ENCODE results near the gene SIM1. TPM values are rescaled to one million over a fixed set of nuclear protein-coding genes. Genes with fewer than 3 reads are reported as not detected.

SIM1 gene
- total and polyA plus RNA-seq, 2 of the 8 experiments (the other 6 are each of a cell fraction or from before 2014, with no cell fraction given) = 0.02 to 0.39 TPM

DNA sequence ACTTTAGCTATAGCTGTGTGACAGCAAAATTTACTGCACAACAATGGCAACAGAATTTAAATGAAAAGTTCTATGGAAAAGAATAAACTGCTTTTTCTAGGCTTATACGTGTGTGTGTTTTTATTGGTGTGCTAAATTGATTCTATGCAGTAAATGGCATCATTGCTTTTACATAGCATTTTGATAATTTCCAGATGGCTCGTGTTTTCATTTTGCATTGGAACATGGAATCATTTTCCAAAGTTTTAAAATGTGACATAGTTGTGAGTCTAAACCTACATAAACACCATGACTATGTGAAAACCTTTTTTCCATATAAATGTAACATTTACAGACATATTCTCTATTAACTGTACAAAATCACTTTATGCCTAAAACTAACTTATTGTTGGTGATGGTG lies 127.8 kb downstream of the SIM1 start:
- no peak overlapping the region for H3K27ac ChIP-seq (ENCODE audit: low read depth, low read length)
- FAIRE-seq (no peak), DNase-seq (ENCODE audit: low read depth in 1 of 2, low spot score in 2 of 2) (no peak)
- TF ChIP-seq EP300 (IDR thresholded peaks at IDR 0.05; ENCODE audit: borderline replicate concordance in 1 of 2, low read depth in 2 of 2, low read length in 2 of 2) = no peak
- no peak for TF ChIP-seq FOSL1 (IDR thresholded peaks at IDR 0.05; ENCODE audit: insufficient read depth, low read depth, low read length)
- no peak for TF ChIP-seq PHF8 (conservative IDR thresholded peaks at IDR 0.05; ENCODE audit: low read depth, low read length)
- no peak overlapping the region for H3K4me3 ChIP-seq (ENCODE audit: extremely low read depth in 1 of 4, insufficient read depth in 2 of 4, low read depth in 3 of 4, low read length in 4 of 4)
- no peak overlapping the region for H3K4me2 ChIP-seq (ENCODE audit: insufficient read depth in 1 of 2, low read depth in 2 of 2, low read length in 2 of 2)
- no peak overlapping the region for H3K56ac ChIP-seq (replicated peaks; ENCODE audit: insufficient read length, low read depth, low read length)
- no peaks in the 10 kb centered on the region for H3K9me3 ChIP-seq (ENCODE audit: insufficient read depth in 2 of 2, low read depth in 1 of 2, low read length in 1 of 2)
- no peak overlapping the region for H2AFZ ChIP-seq (ENCODE audit: low read length)
- H4K8ac ChIP-seq (ENCODE audit: extremely low read depth, insufficient read depth, low read length) = no peak overlapping the region
- H3K79me1 ChIP-seq (ENCODE audit: low read depth, low read length) = no peaks in the 10 kb centered on the region
- ChIA-PET CTCF (ENCODE audit: partially characterized antibody) (interaction anchor here (1.0 to 1.4 kb wide), 4 partner anchors 12 to 299 kb away, joined by 3 to 4 read pairs (median 4); no protein-coding TSS in a partner anchor), POLR2A (ENCODE audit: partially characterized antibody) (no interaction called here)
- no peak overlapping the region for H2BK15ac ChIP-seq (ENCODE audit: low read length)
- no peak overlapping the region for H4K5ac ChIP-seq (ENCODE audit: insufficient read length, low read depth, low read length)
- no peaks in the 10 kb centered on the region for H3K36me3 ChIP-seq (ENCODE audit: control insufficient read depth in 2 of 4, insufficient read depth in 4 of 4, low read length in 3 of 4)
- no peak overlapping the region for H2BK5ac ChIP-seq (ENCODE audit: low read depth, low read length)
- no peak overlapping the region for H2BK120ac ChIP-seq (replicated peaks; ENCODE audit: low read depth, low read length)
- H3K4ac ChIP-seq (replicated peaks; ENCODE audit: insufficient read length, low read depth, low read length) = no peak overlapping the region
- WGBS, 2 experiments (ENCODE audit: extremely low coverage in 1 of 2, insufficient coverage in 1 of 2, insufficient read length in 1 of 2, insufficient replicate concordance in 2 of 2, low coverage in 1 of 2, low lambda C conversion rate in 2 of 2, missing lambda C conversion rate in 1 of 2) = 94% methylated on average over 2 of the region's 2 CpGs; no CpG with 5 or more reads in 1 of the 2 experiments
- no peaks in the 10 kb centered on the region for H4K20me1 ChIP-seq (replicated peaks in 1 of 2; ENCODE audit: control insufficient read depth in 1 of 2, insufficient read depth in 2 of 2, low read length in 2 of 2)
- no peaks in the 10 kb centered on the region for H3K23me2 ChIP-seq (ENCODE audit: low read depth, low read length)
- H3K9ac ChIP-seq (replicated peaks in 1 of 4; ENCODE audit: extremely low read depth in 1 of 4, low read depth in 3 of 4, low read length in 3 of 4) = no peak overlapping the region
- H3K27me3 ChIP-seq (replicated peaks in 1 of 4; ENCODE audit: control insufficient read depth in 3 of 4, extremely low read depth in 1 of 4, insufficient read depth in 3 of 4, low read length in 3 of 4) = no peaks in the 10 kb centered on the region
- no peak overlapping the region for H2BK20ac ChIP-seq (ENCODE audit: low read length)
- H3K79me2 ChIP-seq (ENCODE audit: control insufficient read depth in 1 of 2, insufficient read depth in 2 of 2, low read length in 2 of 2) = no peaks in the 10 kb centered on the region
- H3K4me1 ChIP-seq (replicated peaks in 1 of 4; ENCODE audit: control insufficient read depth in 3 of 4, insufficient read depth in 4 of 4, low read length in 3 of 4) = no peaks in the 10 kb centered on the region
- no peak overlapping the region for H3K14ac ChIP-seq (ENCODE audit: insufficient read length)
- H2AK5ac ChIP-seq (ENCODE audit: low read depth, low read length) = no peak overlapping the region
- H4K91ac ChIP-seq (replicated peaks; ENCODE audit: insufficient read length, low read length) = no peak overlapping the region
- no peak overlapping the region for H2BK12ac ChIP-seq (ENCODE audit: low read depth, low read length)
- no peak overlapping the region for H3K23ac ChIP-seq (ENCODE audit: insufficient read length)
- H3K18ac ChIP-seq (ENCODE audit: extremely low read depth, low read length) = no peak overlapping the region
